Right lobe of liver (tissue), 4 donors: Measurements from ENCODE around the gene VEZT.

ENCODE experiments used
- POLR2A ChIP-seq: fragments of 450-650 bp; IDR thresholded peaks from one replicate; pipeline ENCODE4 v1.6.1; 2017; ENCODE audit warnings: antibody characterized with exemption, mild to moderate bottlenecking
- TF ChIP-seq, protein P1 (sequence below), 4 donors: fragments of 200-600 bp in 3 of 4; fragments of 450-650 bp in 1 of 4; IDR thresholded peaks; one replicate each; pipeline versions ENCODE4 v1.5.1 to v1.8.0; 2016 to 2022; ENCODE audit warnings: antibody characterized with exemption in 4 of 4, mild to moderate bottlenecking in 2 of 4
- donor health status: DM: no; HTN: no; CAD: no.
- donor health status: DM: no; HTN: no; CAD: no.
- donor health status: DM: no; HTN: yes; CAD: no.

DNA sequence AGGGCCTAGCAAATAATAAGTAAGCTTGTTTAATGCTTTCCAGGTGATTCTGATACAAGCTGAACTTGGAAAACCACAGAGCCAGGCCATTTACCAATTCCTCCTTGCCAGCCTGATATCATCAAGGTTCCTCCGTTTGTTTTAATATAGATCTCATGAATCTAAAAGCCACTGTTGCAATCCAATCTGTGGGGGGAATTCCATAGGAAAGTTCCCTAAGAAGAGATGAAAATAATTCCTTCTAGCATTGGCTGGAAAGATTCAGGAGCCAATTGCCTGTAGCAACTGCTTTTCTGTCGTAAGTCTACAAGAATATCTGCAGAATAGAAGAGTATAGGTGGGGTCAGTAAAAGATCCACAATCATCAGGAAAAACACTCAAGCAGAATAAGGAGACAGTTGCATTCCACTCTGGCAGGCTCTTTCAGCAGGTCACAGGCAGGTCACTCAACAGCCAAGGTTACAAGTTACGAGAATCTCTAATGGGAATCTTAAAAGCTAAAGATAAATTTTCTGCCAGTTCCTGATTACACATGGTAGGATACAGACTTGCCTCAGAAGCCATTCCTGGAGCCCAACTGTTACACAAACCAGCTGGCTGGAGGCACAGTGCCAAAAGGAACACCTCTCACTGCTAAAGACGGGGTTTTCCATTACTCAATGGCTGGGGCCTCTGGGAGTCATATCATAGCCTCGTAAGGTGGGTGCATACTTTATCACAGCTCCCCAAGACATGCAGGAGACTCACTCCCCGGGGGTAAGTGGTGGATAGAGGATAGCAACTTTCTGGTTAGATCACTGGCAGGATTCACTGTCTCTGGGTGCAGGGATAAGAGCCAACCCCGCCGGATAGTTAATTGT lies 44.0 kb upstream of the VEZT start:
- TF ChIP-seq, protein P1, sequence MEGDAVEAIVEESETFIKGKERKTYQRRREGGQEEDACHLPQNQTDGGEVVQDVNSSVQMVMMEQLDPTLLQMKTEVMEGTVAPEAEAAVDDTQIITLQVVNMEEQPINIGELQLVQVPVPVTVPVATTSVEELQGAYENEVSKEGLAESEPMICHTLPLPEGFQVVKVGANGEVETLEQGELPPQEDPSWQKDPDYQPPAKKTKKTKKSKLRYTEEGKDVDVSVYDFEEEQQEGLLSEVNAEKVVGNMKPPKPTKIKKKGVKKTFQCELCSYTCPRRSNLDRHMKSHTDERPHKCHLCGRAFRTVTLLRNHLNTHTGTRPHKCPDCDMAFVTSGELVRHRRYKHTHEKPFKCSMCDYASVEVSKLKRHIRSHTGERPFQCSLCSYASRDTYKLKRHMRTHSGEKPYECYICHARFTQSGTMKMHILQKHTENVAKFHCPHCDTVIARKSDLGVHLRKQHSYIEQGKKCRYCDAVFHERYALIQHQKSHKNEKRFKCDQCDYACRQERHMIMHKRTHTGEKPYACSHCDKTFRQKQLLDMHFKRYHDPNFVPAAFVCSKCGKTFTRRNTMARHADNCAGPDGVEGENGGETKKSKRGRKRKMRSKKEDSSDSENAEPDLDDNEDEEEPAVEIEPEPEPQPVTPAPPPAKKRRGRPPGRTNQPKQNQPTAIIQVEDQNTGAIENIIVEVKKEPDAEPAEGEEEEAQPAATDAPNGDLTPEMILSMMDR (IDR thresholded peaks at IDR 0.05) = no peak
- no peak for TF ChIP-seq POLR2A
